ENCODE data around the gene HCRTR1. TPM values are rescaled to one million over a fixed set of nuclear protein-coding genes. Genes with fewer than 3 reads are reported as not detected.

The HCRTR1 gene
- total and polyA plus RNA-seq, 5 donors from 2014 or later = not detected

GRCh38 chr1:31654474-31654776 lies 36.9 kb downstream of the HCRTR1 start:
- no peak for ATAC-seq (ENCODE audit: low read depth in 2 of 2)
- DNase-seq = no peak
- Histone ChIP-seq H3K27me3 (ENCODE audit: control insufficient read depth, insufficient read depth, low read length) (no peaks in the 10 kb centered on the region), H3K9me3 (ENCODE audit: control insufficient read depth in 2 of 2, low read length in 2 of 2) (no peaks in the 10 kb centered on the region), H3K36me3 (ENCODE audit: control insufficient read depth, insufficient read depth, low read length) (no peaks in the 10 kb centered on the region), H3K27ac (ENCODE audit: insufficient read depth, low read length, poor library complexity, severe bottlenecking) (no peak overlapping the region), H3K4me3 (ENCODE audit: low read depth, low read length) (no peak overlapping the region), H3K4me1 (ENCODE audit: control insufficient read depth, insufficient read depth, low read length, poor library complexity, severe bottlenecking) (no peaks in the 10 kb centered on the region)
- H3K27ac Mint-ChIP-seq = no peak overlapping the region
- peaks cover 0 to 4% (median 0%) of the 10 kb centered on the region in 4 donors for H3K4me1 Mint-ChIP-seq
- no peaks in the 10 kb centered on the region for H3K36me3 Mint-ChIP-seq
- no peak overlapping the region for H3K4me3 Mint-ChIP-seq
- H3K9me3 Mint-ChIP-seq = no peaks in the 10 kb centered on the region
- H3K27me3 Mint-ChIP-seq = no peaks in the 10 kb centered on the region

- no peaks in the 10 kb centered on the region for H3K9me3 Mint-ChIP-seq
- H3K4me1 Mint-ChIP-seq = peaks cover 0 to 4% (median 0%) of the 10 kb centered on the region in 4 donors
- no peaks in the 10 kb centered on the region for H3K27me3 Mint-ChIP-seq
- no peak for ATAC-seq (ENCODE audit: low read depth in 2 of 2)
- H3K4me1 ChIP-seq (ENCODE audit: control insufficient read depth, insufficient read depth, low read length, poor library complexity, severe bottlenecking) = no peaks in the 10 kb centered on the region
- H3K36me3 ChIP-seq (ENCODE audit: control insufficient read depth, insufficient read depth, low read length) = no peaks in the 10 kb centered on the region
- no peak overlapping the region for H3K27ac Mint-ChIP-seq
- H3K27me3 ChIP-seq (ENCODE audit: control insufficient read depth, insufficient read depth, low read length) = no peaks in the 10 kb centered on the region
- no peak for DNase-seq
- no peaks in the 10 kb centered on the region for H3K36me3 Mint-ChIP-seq
- no peaks in the 10 kb centered on the region for H3K9me3 ChIP-seq (ENCODE audit: control insufficient read depth in 2 of 2, low read length in 2 of 2)
- H3K4me3 ChIP-seq (ENCODE audit: low read depth, low read length) = no peak overlapping the region
- no peak overlapping the region for H3K27ac ChIP-seq (ENCODE audit: insufficient read depth, low read length, poor library complexity, severe bottlenecking)
- no peak overlapping the region for H3K4me3 Mint-ChIP-seq
These were observed 37.6 kb downstream of the HCRTR1 start for GRCh38 chr1:31655104-31655503.

GRCh38 chr1:31655756-31656155 lies 38.3 kb downstream of the HCRTR1 start:
- Histone ChIP-seq H3K27ac (ENCODE audit: insufficient read depth, low read length, poor library complexity, severe bottlenecking) (no peak overlapping the region), H3K4me1 (ENCODE audit: control insufficient read depth, insufficient read depth, low read length, poor library complexity, severe bottlenecking) (no peaks in the 10 kb centered on the region), H3K36me3 (ENCODE audit: control insufficient read depth, insufficient read depth, low read length) (no peaks in the 10 kb centered on the region), H3K27me3 (ENCODE audit: control insufficient read depth, insufficient read depth, low read length) (no peaks in the 10 kb centered on the region), H3K4me3 (ENCODE audit: low read depth, low read length) (no peak overlapping the region), H3K9me3 (ENCODE audit: control insufficient read depth in 2 of 2, low read length in 2 of 2) (no peaks in the 10 kb centered on the region)
- ATAC-seq (ENCODE audit: low read depth in 2 of 2) (no peak), DNase-seq (no peak)
- H3K27ac Mint-ChIP-seq = no peak overlapping the region
- H3K27me3 Mint-ChIP-seq = peaks cover 5% of the 10 kb centered on the region
- no peaks in the 10 kb centered on the region for H3K36me3 Mint-ChIP-seq
- H3K9me3 Mint-ChIP-seq = peaks cover 0 to 1% (median 0%) of the 10 kb centered on the region in 7 donors
- H3K4me1 Mint-ChIP-seq = peaks cover 0 to 4% (median 0%) of the 10 kb centered on the region in 4 donors
- H3K4me3 Mint-ChIP-seq = no peak overlapping the region

GRCh38 chr1:31657020-31657804 lies 39.7 kb downstream of the HCRTR1 start:
- peak overlapping the region in 1 of 3 donors; percentile 59 for H3K27ac Mint-ChIP-seq
- ATAC-seq (ENCODE audit: low read depth in 2 of 2) (no peak), DNase-seq (no peak)
- no peaks in the 10 kb centered on the region for H3K36me3 ChIP-seq (ENCODE audit: control insufficient read depth, insufficient read depth, low read length)
- peaks cover 0 to 1% (median 0%) of the 10 kb centered on the region in 7 donors for H3K9me3 Mint-ChIP-seq
- no peak overlapping the region for H3K4me3 ChIP-seq (ENCODE audit: low read depth, low read length)
- H3K36me3 Mint-ChIP-seq = no peaks in the 10 kb centered on the region
- no peak overlapping the region for H3K4me3 Mint-ChIP-seq
- no peaks in the 10 kb centered on the region for H3K9me3 ChIP-seq (ENCODE audit: control insufficient read depth in 2 of 2, low read length in 2 of 2)
- peaks cover 5% of the 10 kb centered on the region for H3K27me3 Mint-ChIP-seq
- no peaks in the 10 kb centered on the region for H3K4me1 ChIP-seq (ENCODE audit: control insufficient read depth, insufficient read depth, low read length, poor library complexity, severe bottlenecking)
- H3K4me1 Mint-ChIP-seq = peaks cover 0 to 4% (median 0%) of the 10 kb centered on the region in 4 donors
- no peak overlapping the region for H3K27ac ChIP-seq (ENCODE audit: insufficient read depth, low read length, poor library complexity, severe bottlenecking)
- H3K27me3 ChIP-seq (ENCODE audit: control insufficient read depth, insufficient read depth, low read length) = no peaks in the 10 kb centered on the region

GRCh38 chr1:31657972-31658510 lies 40.6 kb downstream of the HCRTR1 start:
- Mint-ChIP-seq H3K27ac (peak overlapping the region in 1 of 3 donors; percentile 26), H3K36me3 (no peaks in the 10 kb centered on the region), H3K4me1 (peaks cover 0 to 4% (median 0%) of the 10 kb centered on the region in 4 donors), H3K27me3 (peaks cover 5% of the 10 kb centered on the region), H3K4me3 (no peak overlapping the region), H3K9me3 (peaks cover 0 to 1% (median 0%) of the 10 kb centered on the region in 7 donors)
- DNase-seq (no peak), ATAC-seq (ENCODE audit: low read depth in 2 of 2) (no peak)
- Histone ChIP-seq H3K9me3 (ENCODE audit: control insufficient read depth in 2 of 2, low read length in 2 of 2) (no peaks in the 10 kb centered on the region), H3K27me3 (ENCODE audit: control insufficient read depth, insufficient read depth, low read length) (no peaks in the 10 kb centered on the region), H3K4me3 (ENCODE audit: low read depth, low read length) (no peak overlapping the region), H3K4me1 (ENCODE audit: control insufficient read depth, insufficient read depth, low read length, poor library complexity, severe bottlenecking) (no peaks in the 10 kb centered on the region), H3K27ac (ENCODE audit: insufficient read depth, low read length, poor library complexity, severe bottlenecking) (no peak overlapping the region), H3K36me3 (ENCODE audit: control insufficient read depth, insufficient read depth, low read length) (no peaks in the 10 kb centered on the region)

- DNase-seq (no peak), ATAC-seq (ENCODE audit: low read depth in 2 of 2) (no peak)
- Mint-ChIP-seq H3K27ac (no peak overlapping the region), H3K27me3 (peaks cover 5% of the 10 kb centered on the region), H3K4me3 (no peak overlapping the region), H3K9me3 (peaks cover 0 to 1% (median 0%) of the 10 kb centered on the region in 7 donors), H3K36me3 (no peaks in the 10 kb centered on the region), H3K4me1 (peaks cover 0 to 4% (median under 1%) of the 10 kb centered on the region in 4 donors)
- no peaks in the 10 kb centered on the region for H3K4me1 ChIP-seq (ENCODE audit: control insufficient read depth, insufficient read depth, low read length, poor library complexity, severe bottlenecking)
- no peaks in the 10 kb centered on the region for H3K9me3 ChIP-seq (ENCODE audit: control insufficient read depth in 2 of 2, low read length in 2 of 2)
- no peaks in the 10 kb centered on the region for H3K27me3 ChIP-seq (ENCODE audit: control insufficient read depth, insufficient read depth, low read length)
- no peak overlapping the region for H3K27ac ChIP-seq (ENCODE audit: insufficient read depth, low read length, poor library complexity, severe bottlenecking)
- no peak overlapping the region for H3K4me3 ChIP-seq (ENCODE audit: low read depth, low read length)
- no peaks in the 10 kb centered on the region for H3K36me3 ChIP-seq (ENCODE audit: control insufficient read depth, insufficient read depth, low read length)
These were observed 41.2 kb downstream of the HCRTR1 start for GRCh38 chr1:31658721-31659120.

GRCh38 chr1:31659889-31660288 lies 42.4 kb downstream of the HCRTR1 start:
- Mint-ChIP-seq H3K4me3 (no peak overlapping the region), H3K36me3 (no peaks in the 10 kb centered on the region), H3K27me3 (peaks cover 5% of the 10 kb centered on the region), H3K9me3 (peaks cover 0 to 1% (median 0%) of the 10 kb centered on the region in 7 donors), H3K4me1 (peaks cover 0 to 2% (median 0%) of the 10 kb centered on the region in 4 donors), H3K27ac (peak overlapping the region in 1 of 3 donors; percentile 42)
- Histone ChIP-seq H3K4me1 (ENCODE audit: control insufficient read depth, insufficient read depth, low read length, poor library complexity, severe bottlenecking) (no peaks in the 10 kb centered on the region), H3K27me3 (ENCODE audit: control insufficient read depth, insufficient read depth, low read length) (no peaks in the 10 kb centered on the region), H3K27ac (ENCODE audit: insufficient read depth, low read length, poor library complexity, severe bottlenecking) (no peak overlapping the region), H3K9me3 (ENCODE audit: control insufficient read depth in 2 of 2, low read length in 2 of 2) (no peaks in the 10 kb centered on the region), H3K36me3 (ENCODE audit: control insufficient read depth, insufficient read depth, low read length) (no peaks in the 10 kb centered on the region), H3K4me3 (ENCODE audit: low read depth, low read length) (no peak overlapping the region)
- DNase-seq (no peak), ATAC-seq (ENCODE audit: low read depth in 2 of 2) (no peak)

Data from CD4-positive, CD25-positive, alpha-beta regulatory T cell (primary cell).